GM10248 (cell line): ENCODE data around the gene LRRC8D.
A peak's percentile ranks its signal among the peaks of the same experiment; 100 is the strongest.

Experiments used
- CTCF ChIA-PET: fragments of 300-600 bp; sonication (Branson Sonifier 250); formaldehyde crosslinking; extraction: SDS; loops from one replicate; lab custom pipeline; 2021; ENCODE audit warnings: antibody characterized with exemption; lab: Yijun Ruan, JAX
- POLR2A ChIA-PET: fragments of 350-650 bp; sonication (Branson Sonifier 250); formaldehyde crosslinking; extraction: SDS; loops from one replicate; lab custom pipeline; 2020; ENCODE audit warnings: antibody characterized with exemption; lab: Yijun Ruan, JAX
- DNase-seq: peaks from one replicate; pipeline ENCODE4 v3.0.0; 2012; ENCODE audit errors: extremely low spot score
- CTCF ChIP-seq: IDR thresholded peaks from 2 replicates; pipeline ENCODE4 v1.5.1; 2012; ENCODE audit warnings: mild to moderate bottlenecking, low read depth; ENCODE audit errors: extremely low read depth, missing control alignments, control extremely low read depth

Gene LRRC8D

GRCh38 chr1:89810880-89811279, 10.0 kb upstream of the LRRC8D start:
- POLR2A ChIA-PET, result no interaction called here
- CTCF ChIA-PET, result interaction anchor here (1.0 to 2.8 kb wide), 2 partner anchors 19 to 176 kb away, joined by 3 to 9 read pairs; no protein-coding TSS in a partner anchor
- DNase-seq, result no peak
- TF ChIP-seq CTCF, result no peak

- TF ChIP-seq CTCF, result no peak
- no peak for DNase-seq
- ChIA-PET CTCF (interaction anchor here (0.9 to 2.8 kb wide), 3 partner anchors 11 to 174 kb away, joined by 4 to 9 read pairs (median 6); no protein-coding TSS in a partner anchor), POLR2A (no interaction called here)
Observed at GRCh38 chr1:89812992-89813391, 7.8 kb upstream of the LRRC8D start.

GRCh38 chr1:89815040-89815439, 5.8 kb upstream of the LRRC8D start:
- CTCF ChIA-PET, result interaction anchor here (1.0 to 1.5 kb wide), 5 partner anchors 9 to 28 kb away, joined by 3 to 5 read pairs (median 4); no protein-coding TSS in a partner anchor
- DNase-seq, result no peak
- POLR2A ChIA-PET, result no interaction called here

GRCh38 chr1:89815611-89816010, 5.2 kb upstream of the LRRC8D start:
- no peak for TF ChIP-seq CTCF
- CTCF ChIA-PET, result interaction anchor here (1.0 to 1.5 kb wide), 4 partner anchors 10 to 14 kb away, joined by 3 to 5 read pairs (median 4); no protein-coding TSS in a partner anchor
- POLR2A ChIA-PET, result no interaction called here
- no peak for DNase-seq

More at GRCh38 chr1:89815040-89815439, 5.8 kb upstream of the LRRC8D start:
- no peak for TF ChIP-seq CTCF

- CTCF ChIA-PET, result interaction anchor here (1.0 kb wide), 2 partner anchors 9 to 11 kb away, joined by 3 to 5 read pairs; no protein-coding TSS in a partner anchor
- no peak for DNase-seq
- TF ChIP-seq CTCF, result no peak
- POLR2A ChIA-PET, result no interaction called here
Observed at GRCh38 chr1:89816366-89816765, 4.5 kb upstream of the LRRC8D start.

GRCh38 chr1:89821322-89822108, 683 bp downstream of the LRRC8D start:
- TF ChIP-seq CTCF, result no peak
- DNase-seq, result peak; percentile 77
- ChIA-PET POLR2A (interaction anchor here (1.4 kb wide), 1 partner anchor 22 kb away, joined by 3 read pairs; no protein-coding TSS in a partner anchor), CTCF (interaction anchor here (1.1 to 6.6 kb wide), 8 partner anchors 13 to 165 kb away, joined by 3 to 36 read pairs (median 6); no protein-coding TSS in a partner anchor)
